CD4-positive, alpha-beta memory T cell (primary cell): Measurements from ENCODE around the gene EPS8L3. TPM values are rescaled to one million over a fixed set of nuclear protein-coding genes. Genes with fewer than 3 reads are reported as not detected.

Experiments used
- CTCF ChIA-PET: fragments of 350-600 bp; sonication (Branson Sonifier 250); formaldehyde crosslinking; loops from one replicate; lab custom pipeline; 2021; ENCODE audit warnings: inconsistent platforms; ENCODE audit not compliant: partially characterized antibody; lab: Charles Lee
- POLR2A ChIA-PET: fragments of 350-600 bp; sonication (Branson Sonifier 250); formaldehyde crosslinking; loops from one replicate; lab custom pipeline; 2021; ENCODE audit not compliant: partially characterized antibody; lab: Charles Lee
- DNase-seq, 5 donors: peaks; one replicate each; pipeline versions ENCODE4 v3.0.0 to v3.0.0-alpha.2; 2020 to 2022; ENCODE audit warnings: mixed read lengths in 1 of 5
- H3K27ac ChIP-seq: one replicate; pipeline ENCODE4 v1.7.0; 2013; ENCODE audit warnings: low read depth, low read length
- H3K27me3 ChIP-seq: 2 replicates; pipeline ENCODE4 v1.7.0; 2013; ENCODE audit warnings: mild to moderate bottlenecking, low read length, moderate library complexity; ENCODE audit not compliant: insufficient read depth
- H3K36me3 ChIP-seq: 2 replicates; pipeline ENCODE4 v1.7.0; 2013; ENCODE audit warnings: mild to moderate bottlenecking, low read length, moderate library complexity; ENCODE audit not compliant: insufficient read depth
- H3K4me1 ChIP-seq: 2 replicates; pipeline ENCODE4 v1.7.0; 2013; ENCODE audit warnings: mild to moderate bottlenecking, low read length, moderate library complexity; ENCODE audit not compliant: insufficient read depth
- H3K4me3 ChIP-seq, 2 donors: one replicate each; pipeline ENCODE4 v1.7.0; 2013; ENCODE audit warnings: low read length in 2 of 2, mild to moderate bottlenecking in 1 of 2
- H3K9me3 ChIP-seq, 2 donors: one replicate each; pipeline ENCODE4 v1.7.0; 2013; ENCODE audit warnings: low read length in 2 of 2, control low read depth in 1 of 2; ENCODE audit not compliant: control insufficient read depth in 1 of 2
- H3K27ac Mint-ChIP-seq, 7 donors: one replicate each; pipeline ENCODE4 v1.8.0; 2020 to 2021; ENCODE audit warnings: mixed read lengths in 7 of 7, mild to moderate bottlenecking in 6 of 7, inconsistent platforms in 3 of 7, moderate library complexity in 3 of 7
- H3K27me3 Mint-ChIP-seq, 2 donors: one replicate each; pipeline ENCODE4 v1.8.0; 2020 to 2021; ENCODE audit warnings: mixed read lengths in 2 of 2
- H3K36me3 Mint-ChIP-seq, 2 donors: one replicate each; pipeline ENCODE4 v1.8.0; 2020 to 2021; ENCODE audit warnings: mixed read lengths in 2 of 2, inconsistent platforms in 1 of 2, mild to moderate bottlenecking in 1 of 2
- H3K4me1 Mint-ChIP-seq, 4 donors: one replicate each; pipeline ENCODE4 v1.8.0; 2020 to 2021; ENCODE audit warnings: mixed read lengths in 4 of 4, mild to moderate bottlenecking in 1 of 4
- H3K4me3 Mint-ChIP-seq, 8 donors: one replicate each; pipeline ENCODE4 v1.8.0; 2020 to 2021; ENCODE audit warnings: mixed read lengths in 8 of 8, mild to moderate bottlenecking in 7 of 8, moderate library complexity in 6 of 8, inconsistent platforms in 3 of 8
- H3K9me3 Mint-ChIP-seq, 8 donors: one replicate each; pipeline ENCODE4 v1.8.0; 2020 to 2021; ENCODE audit warnings: mixed read lengths in 8 of 8, mild to moderate bottlenecking in 5 of 8, inconsistent platforms in 3 of 8, moderate library complexity in 1 of 8
- intact Hi-C: fragments of 100-400 bp; cut with micrococcal nuclease; formaldehyde crosslinking; loops from one replicate; pipeline ENCODE4 v1.15.1; 2023
- polyA plus RNA-seq, 2 donors: library from polyadenylated mRNA; unstranded; fragments of 300-500 nt; fragmentation: Illumina TruSeq; gene quantifications; one replicate each; pipeline ENCODE4 v1.2.3, GENCODE V29; 2021
- total RNA-seq, 2 experiments: library from RNA; stranded (reverse); gene quantifications; one replicate each; pipeline ENCODE4 v1.2.3, GENCODE V29; 2021

The EPS8L3 gene
- total and polyA plus RNA-seq, 4 experiments from 2014 or later, result not detected

GRCh38 chr1:109765483-109765815 is 1.7 kb upstream of the EPS8L3 start:
- ChIA-PET POLR2A (no interaction called here), CTCF (interaction anchor here (1.0 to 1.2 kb wide), 2 partner anchors 9 to 219 kb away, joined by 3 to 4 read pairs; partner anchors contain the start of gene AHCYL1)
- H3K36me3 Mint-ChIP-seq, result no peaks in the 10 kb centered on the region
- Histone ChIP-seq H3K4me1 (no peaks in the 10 kb centered on the region), H3K4me3 (no peak overlapping the region), H3K36me3 (no peaks in the 10 kb centered on the region), H3K27ac (no peak overlapping the region), H3K27me3 (no peaks in the 10 kb centered on the region), H3K9me3 (no peaks in the 10 kb centered on the region)
- intact Hi-C loops, result no loop called here
- DNase-seq, result no peak
- H3K4me1 Mint-ChIP-seq, result no peaks in the 10 kb centered on the region
- H3K4me3 Mint-ChIP-seq, result no peak overlapping the region
- no peak overlapping the region for H3K27ac Mint-ChIP-seq
- H3K9me3 Mint-ChIP-seq, result no peaks in the 10 kb centered on the region
- H3K27me3 Mint-ChIP-seq, result no peaks in the 10 kb centered on the region

- H3K36me3 Mint-ChIP-seq, result no peaks in the 10 kb centered on the region
- intact Hi-C loops, result no loop called here
- no peak overlapping the region for H3K4me3 ChIP-seq
- no peaks in the 10 kb centered on the region for H3K4me1 ChIP-seq
- H3K9me3 Mint-ChIP-seq, result no peaks in the 10 kb centered on the region
- H3K4me1 Mint-ChIP-seq, result no peaks in the 10 kb centered on the region
- no peaks in the 10 kb centered on the region for H3K27me3 Mint-ChIP-seq
- no peaks in the 10 kb centered on the region for H3K27me3 ChIP-seq
- H3K27ac ChIP-seq, result no peak overlapping the region
- no peak for DNase-seq
- H3K4me3 Mint-ChIP-seq, result no peak overlapping the region
- POLR2A ChIA-PET, result no interaction called here
- CTCF ChIA-PET, result interaction anchor here (1.0 to 1.2 kb wide), 4 partner anchors 8 to 220 kb away, joined by 3 to 4 read pairs (median 4); partner anchors contain the start of gene AHCYL1
- H3K9me3 ChIP-seq, result no peaks in the 10 kb centered on the region
- H3K27ac Mint-ChIP-seq, result no peak overlapping the region
- H3K36me3 ChIP-seq, result no peaks in the 10 kb centered on the region
Measured at GRCh38 chr1:109764561-109765482, 1.1 kb upstream of the EPS8L3 start.

GRCh38 chr1:109762821-109763645 is 690 bp downstream of the EPS8L3 start:
- Mint-ChIP-seq H3K27ac (peak overlapping the region in 1 of 7 donors; percentile 54), H3K9me3 (no peaks in the 10 kb centered on the region), H3K27me3 (no peaks in the 10 kb centered on the region), H3K4me3 (no peak overlapping the region), H3K4me1 (no peaks in the 10 kb centered on the region), H3K36me3 (no peaks in the 10 kb centered on the region)
- ChIA-PET POLR2A (no interaction called here), CTCF (interaction anchor here (1.2 to 2.1 kb wide), 2 partner anchors 10 to 14 kb away, joined by 4 to 5 read pairs; no protein-coding TSS in a partner anchor)
- intact Hi-C loops, result no loop called here
- no peak for DNase-seq
- Histone ChIP-seq H3K27ac (no peak overlapping the region), H3K9me3 (no peaks in the 10 kb centered on the region), H3K27me3 (no peaks in the 10 kb centered on the region), H3K4me1 (no peaks in the 10 kb centered on the region), H3K36me3 (no peaks in the 10 kb centered on the region), H3K4me3 (no peak overlapping the region)

GRCh38 chr1:109762039-109762585 is 1.6 kb downstream of the EPS8L3 start:
- H3K4me1 ChIP-seq, result no peaks in the 10 kb centered on the region
- no peak overlapping the region for H3K4me3 ChIP-seq
- DNase-seq, result no peak
- CTCF ChIA-PET, result interaction anchor here (2.1 kb wide), 1 partner anchor 15 kb away, joined by 5 read pairs; no protein-coding TSS in a partner anchor
- POLR2A ChIA-PET, result no interaction called here
- intact Hi-C loops, result no loop called here
- Mint-ChIP-seq H3K9me3 (no peaks in the 10 kb centered on the region), H3K4me1 (no peaks in the 10 kb centered on the region), H3K27ac (peak overlapping the region in 1 of 7 donors; percentile 0), H3K4me3 (no peak overlapping the region), H3K36me3 (no peaks in the 10 kb centered on the region), H3K27me3 (no peaks in the 10 kb centered on the region)
- H3K36me3 ChIP-seq, result no peaks in the 10 kb centered on the region
- H3K27ac ChIP-seq, result no peak overlapping the region
- no peaks in the 10 kb centered on the region for H3K9me3 ChIP-seq
- no peaks in the 10 kb centered on the region for H3K27me3 ChIP-seq

GRCh38 chr1:109761227-109762038 is 2.3 kb downstream of the EPS8L3 start:
- Mint-ChIP-seq H3K4me1 (no peaks in the 10 kb centered on the region), H3K27ac (no peak overlapping the region), H3K4me3 (no peak overlapping the region), H3K27me3 (no peaks in the 10 kb centered on the region), H3K9me3 (no peaks in the 10 kb centered on the region), H3K36me3 (no peaks in the 10 kb centered on the region)
- no peaks in the 10 kb centered on the region for H3K36me3 ChIP-seq
- H3K9me3 ChIP-seq, result no peaks in the 10 kb centered on the region
- H3K4me1 ChIP-seq, result no peaks in the 10 kb centered on the region
- intact Hi-C loops, result no loop called here
- CTCF ChIA-PET, result interaction anchor here (2.1 kb wide), 1 partner anchor 15 kb away, joined by 5 read pairs; no protein-coding TSS in a partner anchor
- H3K4me3 ChIP-seq, result no peak overlapping the region
- DNase-seq, result no peak
- POLR2A ChIA-PET, result no interaction called here
- no peaks in the 10 kb centered on the region for H3K27me3 ChIP-seq
- no peak overlapping the region for H3K27ac ChIP-seq

- Histone ChIP-seq H3K36me3 (no peaks in the 10 kb centered on the region), H3K27me3 (no peaks in the 10 kb centered on the region), H3K4me3 (no peak overlapping the region), H3K4me1 (no peaks in the 10 kb centered on the region), H3K27ac (no peak overlapping the region), H3K9me3 (no peaks in the 10 kb centered on the region)
- peak overlapping the region in 1 of 7 donors; percentile 29 for H3K27ac Mint-ChIP-seq
- no peak overlapping the region for H3K4me3 Mint-ChIP-seq
- no peak for DNase-seq
- intact Hi-C loops, result no loop called here
- ChIA-PET CTCF (no interaction called here), POLR2A (no interaction called here)
- H3K36me3 Mint-ChIP-seq, result no peaks in the 10 kb centered on the region
- no peaks in the 10 kb centered on the region for H3K9me3 Mint-ChIP-seq
- no peaks in the 10 kb centered on the region for H3K27me3 Mint-ChIP-seq
- no peaks in the 10 kb centered on the region for H3K4me1 Mint-ChIP-seq
Measured at GRCh38 chr1:109760581-109761226, 3.0 kb downstream of the EPS8L3 start.
